Left ventricle myocardium inferior (tissue), 1 donor: ENCODE data around the gene SYTL3. TPM values are rescaled to one million over a fixed set of nuclear protein-coding genes. Genes with fewer than 3 reads are reported as not detected.
A peak's percentile ranks its signal among the peaks of the same experiment; 100 is the strongest.

Experiments
- DNase-seq: peaks from one replicate; pipeline ENCODE4 v3.0.0-alpha.2; 2020
- H3K27ac ChIP-seq: fragments of 200-600 bp; replicated peaks from 2 replicates; pipeline ENCODE4 v1.8.0; 2021
- H3K27me3 ChIP-seq: fragments of 200-600 bp; 2 replicates; pipeline ENCODE4 v1.8.0; 2021; ENCODE audit warnings: low read depth
- H3K36me3 ChIP-seq: fragments of 200-600 bp; 2 replicates; pipeline ENCODE4 v1.8.0; 2021
- H3K4me1 ChIP-seq: fragments of 200-600 bp; 2 replicates; pipeline ENCODE4 v1.8.0; 2021
- H3K4me3 ChIP-seq: fragments of 200-600 bp; 2 replicates; pipeline ENCODE4 v1.8.0; 2021; ENCODE audit warnings: mild to moderate bottlenecking, moderate library complexity
- H3K9me3 ChIP-seq: fragments of 200-600 bp; replicated peaks from 2 replicates; pipeline ENCODE4 v1.8.0; 2021
- intact Hi-C: fragments of 100-400 bp; cut with micrococcal nuclease; formaldehyde crosslinking; loops from one replicate; pipeline ENCODE4 v1.11.0; 2022
- total RNA-seq: library from RNA; stranded (reverse); fragmentation: NEBNext Ultra II Directional; extraction: Animal tissue kit (Norgen Biotek cat#: 25700); gene quantifications from one replicate; pipeline ENCODE4 v1.2.1, GENCODE V29; 2021
- TF ChIP-seq, protein P1 (sequence below): fragments of 200-600 bp; IDR thresholded peaks from 2 replicates; pipeline ENCODE4 v1.8.0; 2021; ENCODE audit warnings: antibody characterized with exemption, mild to moderate bottlenecking, borderline replicate concordance
- donor health status: DM: no; HTN: yes; CAD: no; lungs with severe emphysema.

The SYTL3 gene
- total RNA-seq, 1 donor from 2014 or later = 11.2 TPM

DNA sequence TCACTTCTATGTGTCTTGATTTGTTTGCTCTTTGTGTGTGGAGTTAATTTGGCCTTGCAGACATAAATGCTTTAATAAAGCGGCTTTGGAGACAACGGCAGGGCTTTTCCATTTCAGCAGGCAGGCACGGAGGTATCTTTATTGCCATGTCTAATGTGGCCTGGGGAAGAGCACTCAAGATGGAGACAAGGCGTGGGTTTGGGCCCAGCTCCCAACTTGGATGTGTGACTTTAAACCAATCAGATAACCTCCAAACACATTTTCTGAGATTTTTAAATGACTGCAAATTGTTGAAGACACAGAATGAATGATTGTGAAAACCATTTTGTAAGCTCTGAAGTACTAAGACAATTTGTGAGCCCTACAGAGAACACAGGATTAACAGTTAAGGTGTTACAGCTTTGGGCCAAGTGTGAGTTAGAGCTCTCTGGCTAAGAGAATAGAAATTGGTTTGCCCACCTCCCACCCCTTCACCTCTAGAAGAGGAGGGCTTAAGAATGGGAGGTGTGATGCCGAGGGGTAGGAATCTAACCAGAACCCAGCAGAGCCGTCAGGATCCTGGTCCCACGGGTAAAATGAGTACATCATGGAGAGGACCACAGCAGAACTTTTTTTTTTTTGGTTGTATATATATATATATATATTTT lies 14.3 kb upstream of the SYTL3 start:
- Histone ChIP-seq H3K27me3 (no peaks in the 10 kb centered on the region), H3K4me1 (peaks cover 46% of the 10 kb centered on the region), H3K27ac (no peak overlapping the region), H3K36me3 (peaks cover 41% of the 10 kb centered on the region), H3K4me3 (no peak overlapping the region), H3K9me3 (no peaks in the 10 kb centered on the region)
- TF ChIP-seq, protein P1, sequence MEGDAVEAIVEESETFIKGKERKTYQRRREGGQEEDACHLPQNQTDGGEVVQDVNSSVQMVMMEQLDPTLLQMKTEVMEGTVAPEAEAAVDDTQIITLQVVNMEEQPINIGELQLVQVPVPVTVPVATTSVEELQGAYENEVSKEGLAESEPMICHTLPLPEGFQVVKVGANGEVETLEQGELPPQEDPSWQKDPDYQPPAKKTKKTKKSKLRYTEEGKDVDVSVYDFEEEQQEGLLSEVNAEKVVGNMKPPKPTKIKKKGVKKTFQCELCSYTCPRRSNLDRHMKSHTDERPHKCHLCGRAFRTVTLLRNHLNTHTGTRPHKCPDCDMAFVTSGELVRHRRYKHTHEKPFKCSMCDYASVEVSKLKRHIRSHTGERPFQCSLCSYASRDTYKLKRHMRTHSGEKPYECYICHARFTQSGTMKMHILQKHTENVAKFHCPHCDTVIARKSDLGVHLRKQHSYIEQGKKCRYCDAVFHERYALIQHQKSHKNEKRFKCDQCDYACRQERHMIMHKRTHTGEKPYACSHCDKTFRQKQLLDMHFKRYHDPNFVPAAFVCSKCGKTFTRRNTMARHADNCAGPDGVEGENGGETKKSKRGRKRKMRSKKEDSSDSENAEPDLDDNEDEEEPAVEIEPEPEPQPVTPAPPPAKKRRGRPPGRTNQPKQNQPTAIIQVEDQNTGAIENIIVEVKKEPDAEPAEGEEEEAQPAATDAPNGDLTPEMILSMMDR = no peak
- DNase-seq = no peak
- intact Hi-C loops = no loop called here

DNA sequence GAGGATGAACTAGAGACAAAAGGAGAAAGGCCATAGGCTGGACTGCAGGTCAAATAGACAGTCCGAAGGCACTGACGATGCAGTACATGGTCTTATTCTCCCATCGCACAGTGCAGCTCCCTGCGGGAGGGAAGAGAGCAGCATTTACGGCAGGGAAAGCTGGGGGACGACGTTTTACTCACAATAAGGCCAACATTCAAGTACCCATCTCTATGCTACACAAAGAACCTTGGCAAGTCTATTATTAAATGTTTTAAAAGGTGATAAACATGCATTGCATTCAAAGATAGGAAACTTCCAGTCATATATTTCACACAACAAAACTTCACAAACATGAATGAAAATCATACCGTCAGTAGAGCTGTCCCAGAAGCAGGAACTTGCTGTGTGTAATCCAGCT lies 13.1 kb upstream of the SYTL3 start:
- Histone ChIP-seq H3K4me1 (peaks cover 46% of the 10 kb centered on the region), H3K9me3 (no peaks in the 10 kb centered on the region), H3K36me3 (peaks cover 44% of the 10 kb centered on the region), H3K4me3 (no peak overlapping the region), H3K27me3 (no peaks in the 10 kb centered on the region), H3K27ac (no peak overlapping the region)
- TF ChIP-seq, protein P1 = no peak
- intact Hi-C loops = no loop called here
- DNase-seq = no peak

DNA sequence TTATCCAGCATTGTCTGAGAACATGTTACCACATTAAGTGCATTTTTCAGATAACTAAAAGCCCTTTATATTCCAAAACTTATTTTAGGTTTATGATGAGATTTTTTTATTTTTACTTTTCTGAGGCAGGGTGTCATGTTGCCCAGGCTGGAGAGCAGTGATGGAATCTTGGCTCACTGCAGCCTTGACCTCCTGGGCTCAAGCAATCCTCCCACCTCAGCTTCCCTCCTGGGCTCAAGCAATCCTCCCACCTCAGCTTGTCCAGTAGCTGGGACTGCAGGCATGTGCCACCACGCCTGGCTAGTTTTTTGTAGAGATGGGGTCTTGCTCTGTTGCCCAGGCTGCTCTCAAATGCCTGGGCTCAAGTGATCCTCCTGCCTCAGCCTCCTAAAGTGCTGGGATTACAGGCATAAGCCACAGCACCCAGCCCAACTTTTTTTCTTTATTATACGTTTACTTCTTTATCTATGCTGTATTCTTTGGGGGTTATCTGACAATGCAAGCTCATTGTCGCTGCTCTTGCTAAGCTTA lies 11.5 kb upstream of the SYTL3 start:
- intact Hi-C loops = no loop called here
- Histone ChIP-seq H3K36me3 (peaks cover 44% of the 10 kb centered on the region), H3K27me3 (no peaks in the 10 kb centered on the region), H3K4me3 (no peak overlapping the region), H3K4me1 (peaks cover 53% of the 10 kb centered on the region), H3K27ac (peak overlapping the region; percentile 94), H3K9me3 (no peaks in the 10 kb centered on the region)
- TF ChIP-seq, protein P1 = no peak
- DNase-seq = no peak

DNA sequence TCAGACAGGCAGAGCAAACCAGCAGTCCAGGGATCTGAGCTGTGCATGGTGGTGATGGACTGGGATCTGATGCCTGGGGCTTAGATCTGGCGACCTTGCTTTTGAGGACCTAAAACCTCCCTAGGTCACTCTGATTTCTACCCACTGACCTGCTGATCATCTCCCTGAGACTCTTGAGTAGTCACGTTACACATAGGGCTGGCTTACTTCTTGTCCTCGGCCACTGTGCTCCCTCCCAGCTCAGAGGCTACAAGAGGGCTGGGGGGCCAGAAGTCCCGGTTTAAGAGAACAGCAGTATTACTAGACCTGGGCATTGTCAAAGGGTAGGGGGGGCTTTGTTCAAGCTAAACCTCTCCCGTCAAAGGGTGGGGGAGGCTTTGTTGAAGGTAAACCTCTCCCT lies 10.8 kb upstream of the SYTL3 start:
- H3K27me3 ChIP-seq = no peaks in the 10 kb centered on the region
- H3K4me3 ChIP-seq = no peak overlapping the region
- peaks cover 44% of the 10 kb centered on the region for H3K36me3 ChIP-seq
- no peak for DNase-seq
- H3K4me1 ChIP-seq = peaks cover 59% of the 10 kb centered on the region
- TF ChIP-seq, protein P1 = no peak
- no peaks in the 10 kb centered on the region for H3K9me3 ChIP-seq
- intact Hi-C loops = no loop called here
- peak overlapping the region; percentile 94 for H3K27ac ChIP-seq

DNA sequence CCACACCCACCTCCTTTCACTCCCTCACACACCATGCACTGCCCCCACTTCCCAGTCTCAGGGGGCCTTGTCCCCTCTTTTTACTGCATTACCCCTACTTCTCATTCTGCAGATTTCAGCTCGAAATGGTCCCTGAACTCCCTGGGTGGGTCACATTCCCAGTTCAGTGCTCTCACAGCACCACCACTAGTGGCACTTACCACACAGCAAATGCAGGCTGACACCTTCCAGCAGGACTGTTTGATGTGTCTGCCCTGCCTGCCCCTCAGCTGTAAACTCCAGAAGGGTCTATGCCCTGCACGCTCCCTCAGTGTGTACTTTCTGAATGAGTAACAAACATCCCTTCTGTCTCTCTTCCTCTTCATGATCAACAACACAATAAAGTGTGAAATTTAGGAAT lies 9.3 kb upstream of the SYTL3 start:
- TF ChIP-seq, protein P1 = no peak
- no peaks in the 10 kb centered on the region for H3K9me3 ChIP-seq
- H3K27ac ChIP-seq = peak overlapping the region; percentile 94
- peaks cover 71% of the 10 kb centered on the region for H3K4me1 ChIP-seq
- intact Hi-C loops = no loop called here
- H3K27me3 ChIP-seq = no peaks in the 10 kb centered on the region
- no peak overlapping the region for H3K4me3 ChIP-seq
- no peak for DNase-seq
- peaks cover 32% of the 10 kb centered on the region for H3K36me3 ChIP-seq
